GOT3 (cell line): ENCODE measurements around the gene MBNL1.
"Not testable (repeated sequence)": the region's sequence is repeated elsewhere in the genome, so short reads cannot be mapped to it uniquely, and the experiment has no call there.

ENCODE experiments used
- DNase-seq: peaks from one replicate; lab custom pipeline; 2025; ENCODE audit warnings: mixed read lengths; lab: John Stamatoyannopoulos, UW

Gene MBNL1

DNA sequence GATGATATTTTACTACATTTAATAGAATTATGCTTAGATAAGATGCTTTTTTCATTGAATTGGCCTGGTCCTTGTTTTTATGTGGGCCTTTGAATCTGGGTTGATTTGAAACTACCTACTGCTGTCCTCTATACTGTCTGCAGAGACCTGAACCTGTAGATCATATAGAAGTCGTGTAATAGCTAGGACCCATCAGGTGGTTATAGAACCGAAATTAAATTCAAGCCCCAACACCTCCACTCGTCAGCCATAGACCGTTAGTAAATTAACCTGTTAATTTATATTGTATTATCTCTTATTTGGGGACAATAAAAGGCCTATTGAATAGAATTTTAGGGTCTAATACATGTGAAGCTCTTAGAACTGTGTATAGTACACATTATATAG is 108.4 kb downstream of the MBNL1 start:
- no peak for DNase-seq

DNA sequence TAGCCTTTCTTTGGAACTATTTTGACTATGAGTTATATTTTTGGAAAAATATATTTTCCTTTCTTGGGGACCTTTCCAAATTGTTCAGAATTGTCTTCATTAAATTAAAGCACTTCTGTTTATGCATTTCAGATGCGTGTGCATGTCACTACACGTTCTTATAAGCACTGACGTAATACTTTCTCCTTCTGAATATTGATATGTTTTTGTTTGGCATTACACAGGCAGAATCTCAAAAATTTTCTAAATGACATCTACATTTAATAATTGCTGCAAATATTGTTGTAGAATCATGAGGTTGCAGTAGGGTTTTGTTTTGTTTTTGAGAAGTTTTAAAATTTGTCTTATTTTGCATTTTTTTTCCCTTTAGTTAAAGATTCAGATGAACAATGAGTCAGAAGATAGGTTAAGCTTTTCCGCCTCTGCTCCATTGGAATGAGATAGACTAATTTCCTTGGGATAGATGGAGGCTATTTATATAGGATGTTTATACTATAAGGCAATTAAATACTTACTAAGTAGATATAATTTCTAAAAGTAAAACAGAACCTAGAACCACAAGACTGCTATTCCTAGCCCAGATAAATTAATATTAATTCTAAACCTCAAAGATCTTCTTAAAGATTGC is 110.8 kb downstream of the MBNL1 start:
- no peak for DNase-seq

DNA sequence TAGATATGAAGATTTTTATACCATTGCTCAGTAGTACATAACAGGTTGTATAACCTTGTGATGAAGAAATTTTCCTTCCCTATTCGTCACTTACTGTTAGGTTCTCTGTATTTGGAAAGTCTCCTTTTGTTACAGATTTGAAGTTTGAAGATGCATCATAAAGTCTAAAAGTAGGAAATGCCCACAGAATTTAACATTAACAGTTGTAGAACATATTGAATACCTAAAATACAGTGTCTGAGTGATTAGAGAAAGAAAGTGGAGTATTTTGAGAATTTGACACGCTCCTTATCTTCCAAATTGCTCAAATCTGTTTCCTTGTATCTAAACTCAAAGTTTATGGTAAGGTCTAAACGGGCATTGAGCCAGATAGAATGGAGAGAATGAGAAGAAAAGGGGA is 111.3 kb downstream of the MBNL1 start:
- DNase-seq = no peak

DNA sequence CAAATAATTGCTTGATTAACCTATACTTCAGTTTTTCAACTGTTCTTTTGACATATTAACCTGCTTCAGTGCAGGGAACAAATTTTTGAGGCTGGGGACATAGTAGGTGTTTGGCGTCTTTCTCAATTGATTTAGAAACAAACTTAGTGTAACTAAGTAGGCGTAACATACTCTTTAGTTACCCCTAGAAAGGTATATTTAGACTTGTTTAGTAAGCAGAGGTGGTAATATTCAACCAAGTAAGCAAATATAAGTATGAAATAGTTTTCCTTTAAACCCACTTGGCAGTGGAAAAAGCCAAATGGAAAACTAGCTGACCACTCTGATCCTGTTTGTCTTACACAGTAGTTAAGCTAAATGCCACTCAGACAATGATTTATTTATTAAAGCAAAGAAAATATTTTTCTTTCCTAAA is 113.2 kb downstream of the MBNL1 start:
- DNase-seq = no peak

DNA sequence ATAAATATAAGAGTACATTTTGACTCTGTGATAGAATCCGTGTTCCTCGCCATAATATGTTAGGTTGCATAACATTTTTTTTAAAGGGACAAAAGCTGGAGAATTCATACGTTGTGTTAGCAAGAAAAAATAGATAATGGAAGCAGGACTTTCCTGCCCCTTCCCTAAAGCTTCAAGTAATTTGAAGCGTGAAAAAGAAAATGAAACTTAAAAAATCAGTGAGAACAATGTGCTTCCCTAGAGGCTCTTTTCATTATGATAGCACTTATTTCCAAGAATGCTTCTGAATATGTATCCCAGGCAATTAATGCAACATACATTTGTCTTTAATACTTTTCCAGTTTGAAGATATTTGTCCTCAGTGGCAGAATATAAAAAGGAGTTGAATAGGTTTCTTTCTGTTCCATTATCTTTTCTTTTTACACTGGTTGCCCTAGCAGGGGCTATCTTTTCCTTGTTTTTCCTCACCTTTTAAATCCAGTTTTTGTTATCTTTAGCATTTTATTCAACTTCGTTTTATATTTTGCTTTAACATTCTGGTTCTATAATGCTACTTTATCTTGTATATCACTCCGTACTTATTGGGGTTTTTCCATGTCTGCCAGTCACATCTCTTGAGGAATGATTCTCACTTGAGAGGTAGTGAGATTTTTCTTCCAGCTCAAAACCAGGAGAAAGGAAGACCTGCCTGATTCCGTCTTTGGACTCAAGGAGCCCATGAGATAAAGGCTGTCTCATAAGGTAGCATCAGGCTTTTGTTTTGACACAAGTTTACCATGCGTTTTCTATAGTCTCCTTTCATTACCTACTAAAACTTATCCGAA is 113.8 kb downstream of the MBNL1 start:
- no peak for DNase-seq

DNA sequence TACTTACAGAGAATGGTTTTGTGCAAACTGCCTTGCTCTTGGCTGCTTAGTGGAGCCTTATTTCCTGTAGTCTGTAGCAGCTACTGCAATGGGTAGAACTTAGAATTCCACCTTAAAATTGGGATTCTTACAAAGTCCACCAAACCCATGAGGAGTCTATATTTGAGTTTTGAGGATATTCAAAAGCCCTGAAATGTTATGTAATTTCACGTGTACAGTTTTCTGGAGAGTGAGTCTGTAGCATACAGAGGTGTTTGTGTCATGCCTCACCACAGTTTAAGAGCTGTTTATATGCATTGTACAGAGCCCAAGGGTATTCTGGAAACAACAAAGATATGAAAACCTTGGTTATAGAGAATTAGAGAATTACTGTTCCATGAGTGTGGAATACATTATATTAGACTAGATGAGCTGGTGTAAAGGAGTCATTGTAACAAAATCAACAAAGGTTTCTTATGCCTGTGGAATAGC is 114.4 kb downstream of the MBNL1 start:
- DNase-seq = no peak

DNA sequence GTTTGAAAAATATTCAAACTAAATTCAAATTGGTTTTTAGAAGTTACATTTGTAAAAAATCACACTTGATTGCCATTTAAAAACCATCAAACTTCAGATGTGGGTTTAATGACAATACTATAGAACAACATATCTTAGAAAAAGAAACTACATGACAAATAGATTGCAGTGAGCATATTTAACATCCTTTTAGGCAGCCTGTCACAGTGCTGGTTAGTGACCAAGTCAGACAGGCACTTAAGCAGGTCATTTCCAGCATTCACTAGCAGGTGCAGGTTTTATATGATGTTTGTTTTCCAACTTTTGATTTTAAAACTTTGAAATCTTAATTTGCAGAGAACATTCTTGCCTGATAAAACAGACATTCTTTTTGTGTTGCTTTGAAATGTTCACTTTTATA is 115.7 kb downstream of the MBNL1 start:
- DNase-seq = no peak

DNA sequence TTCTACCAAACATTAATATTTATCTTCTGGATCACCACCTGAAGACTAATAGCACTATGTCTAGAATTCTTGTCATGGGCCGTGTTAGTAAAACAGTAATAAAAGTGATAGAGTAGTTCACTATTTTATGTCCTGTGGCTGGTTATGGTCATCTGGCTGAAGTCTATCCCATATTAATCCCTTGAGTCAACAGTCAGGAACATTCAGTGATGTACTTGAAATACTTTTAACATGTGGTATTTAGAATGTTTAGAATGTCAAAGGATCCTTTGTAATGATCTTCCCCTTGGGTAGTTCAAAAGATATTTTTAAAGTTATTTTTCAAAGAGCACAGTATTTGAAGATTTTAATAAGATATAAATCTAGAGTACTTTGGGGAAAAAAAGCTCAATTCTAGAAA is 117.0 kb downstream of the MBNL1 start:
- no peak for DNase-seq

DNA sequence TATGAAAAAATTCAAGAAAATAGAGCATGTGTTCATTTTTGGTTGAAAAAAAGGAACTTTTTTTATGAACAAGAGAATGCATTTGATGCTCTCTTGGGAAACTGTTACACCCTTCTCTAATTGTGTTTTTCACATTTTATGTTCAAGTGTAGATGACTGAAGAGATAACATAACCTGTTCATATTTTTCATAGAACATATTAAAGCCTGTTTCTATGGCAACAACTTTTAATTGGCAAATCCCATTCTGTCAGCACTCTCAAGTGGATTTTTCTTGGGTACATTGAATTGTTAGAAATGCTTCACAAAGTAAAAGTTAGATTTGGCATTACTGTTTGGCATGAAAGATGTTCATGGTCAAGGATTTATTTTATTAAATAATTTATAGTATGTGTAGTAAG is 117.5 kb downstream of the MBNL1 start:
- no peak for DNase-seq

DNA sequence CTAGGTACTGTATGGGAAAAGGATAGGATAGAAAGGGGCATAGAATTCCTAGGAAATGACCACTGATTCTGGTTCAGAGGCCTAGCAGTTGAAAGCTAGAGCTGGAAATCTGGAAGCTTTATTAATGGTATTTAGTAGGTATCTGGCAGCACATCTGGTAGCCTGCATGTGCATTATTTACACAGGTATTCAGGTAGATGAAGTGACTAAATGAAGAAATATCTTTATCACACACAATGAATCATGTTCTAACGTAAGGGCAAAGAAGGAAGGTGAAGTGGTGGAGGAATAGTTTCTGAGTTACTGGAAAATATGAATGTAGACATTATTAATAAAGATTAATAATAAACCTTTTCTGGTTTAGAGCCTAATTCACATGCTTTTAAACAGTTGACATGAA is 119.9 kb downstream of the MBNL1 start:
- DNase-seq = no peak

DNA sequence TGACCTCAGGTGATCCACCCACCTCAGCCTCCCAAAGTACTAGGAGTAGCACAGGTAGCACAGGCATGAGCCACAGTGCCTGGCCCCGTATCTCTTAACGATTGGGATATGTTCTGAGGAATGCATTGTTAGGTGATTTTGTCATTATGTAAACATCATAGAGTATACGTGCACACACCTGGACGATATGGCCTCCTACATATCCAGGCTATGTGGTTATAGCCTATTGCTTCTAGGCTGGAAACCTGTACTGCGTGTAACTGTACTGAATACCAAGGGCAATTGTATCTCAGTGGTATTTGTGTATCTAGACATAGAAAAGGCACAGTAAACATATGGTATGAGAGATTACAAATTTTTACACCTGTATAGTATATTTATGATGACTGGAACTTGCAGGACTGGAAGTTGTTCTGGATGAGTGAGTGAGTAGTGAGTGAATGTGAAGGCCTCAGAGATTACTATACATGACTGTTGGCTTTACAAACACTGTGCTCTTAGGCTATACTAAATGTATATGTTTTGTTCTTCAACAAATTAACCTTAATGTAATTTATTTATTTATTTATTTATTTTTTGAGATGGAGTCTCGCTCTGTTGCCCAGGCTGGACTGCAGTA is 120.7 kb downstream of the MBNL1 start:
- DNase-seq = no peak

DNA sequence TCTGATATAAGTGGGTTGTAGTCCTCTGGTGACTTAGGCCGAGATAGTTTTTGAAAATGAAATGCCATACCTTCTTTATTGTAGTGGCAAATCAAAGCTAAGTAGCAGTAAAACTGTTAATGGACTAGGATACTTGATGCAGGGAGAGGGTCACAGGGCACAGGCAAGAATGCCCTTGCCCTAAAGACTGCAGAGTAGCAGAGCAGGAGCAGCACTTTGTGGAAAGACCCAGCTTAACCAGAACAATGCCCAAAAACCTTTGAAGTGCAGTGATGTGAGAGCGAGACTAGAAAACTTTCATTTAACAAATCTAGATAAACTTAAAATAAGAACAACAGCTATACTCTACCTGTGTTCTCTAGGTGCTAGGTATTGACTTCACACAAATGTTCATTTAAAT is 121.9 kb downstream of the MBNL1 start:
- DNase-seq = no peak

DNA sequence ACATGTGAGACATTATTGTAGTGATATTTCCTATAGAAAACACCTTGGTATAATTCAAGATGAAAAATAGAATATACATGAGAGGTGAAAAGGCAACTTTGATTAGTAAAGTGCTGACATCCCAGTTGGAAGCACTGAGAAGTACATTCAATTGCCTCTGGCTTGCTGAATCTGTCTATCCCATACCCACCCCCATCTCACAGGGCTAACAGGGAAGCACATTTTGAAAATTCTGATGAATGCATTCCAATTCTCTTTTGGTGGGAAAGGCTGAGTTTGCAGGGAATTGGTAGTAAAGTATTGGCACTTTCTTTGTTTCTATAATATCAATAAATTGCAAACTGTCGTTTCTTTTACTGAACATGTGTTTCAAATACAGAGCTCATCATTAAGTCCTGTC is 122.9 kb downstream of the MBNL1 start:
- no peak for DNase-seq

DNA sequence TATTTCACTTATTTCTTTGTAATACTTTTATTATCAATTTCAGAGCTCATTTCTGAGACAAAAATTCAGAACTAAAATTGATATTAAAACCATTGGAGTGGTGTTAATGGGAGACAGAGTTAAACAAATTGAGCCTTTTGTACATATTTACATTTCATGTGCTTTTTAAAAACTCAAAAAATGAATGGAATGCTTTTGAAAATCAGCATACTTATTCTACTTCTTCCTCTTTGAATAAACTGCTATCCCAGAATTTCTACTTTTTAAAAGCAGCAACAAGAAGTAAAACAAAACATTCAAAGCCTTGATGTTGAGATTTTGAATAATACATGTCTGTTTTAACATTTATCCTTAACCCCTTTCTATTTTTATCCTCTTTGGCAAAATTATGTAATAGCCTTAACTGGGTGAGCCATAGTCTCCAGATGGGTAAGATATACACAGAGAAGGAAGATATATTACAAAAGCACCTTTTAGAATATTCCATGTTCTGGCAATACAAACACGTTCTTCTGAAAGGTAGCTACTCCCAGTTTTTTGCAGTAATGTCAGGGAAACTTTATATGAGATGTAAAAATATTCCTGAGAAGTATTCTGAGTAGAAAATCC is 123.6 kb downstream of the MBNL1 start:
- DNase-seq = no peak

DNA sequence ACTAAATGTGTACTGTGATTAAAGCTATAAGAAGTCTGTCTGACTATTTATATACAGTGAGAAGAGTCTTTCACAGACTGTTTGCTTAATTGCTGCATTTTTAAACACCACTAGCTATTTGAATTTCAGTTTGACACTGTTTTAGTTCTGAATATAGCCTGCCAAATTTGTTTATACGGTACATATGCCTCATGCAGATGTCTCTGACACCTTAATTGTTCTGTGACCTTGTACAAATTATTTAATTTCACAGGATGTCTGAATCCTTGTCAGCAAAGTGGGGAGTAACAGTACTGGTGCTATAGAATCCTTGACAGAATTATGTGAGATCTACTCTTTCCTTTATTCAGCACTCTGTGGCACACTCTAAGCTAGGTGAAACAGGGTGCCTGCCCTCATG is 125.5 kb downstream of the MBNL1 start:
- DNase-seq = no peak

DNA sequence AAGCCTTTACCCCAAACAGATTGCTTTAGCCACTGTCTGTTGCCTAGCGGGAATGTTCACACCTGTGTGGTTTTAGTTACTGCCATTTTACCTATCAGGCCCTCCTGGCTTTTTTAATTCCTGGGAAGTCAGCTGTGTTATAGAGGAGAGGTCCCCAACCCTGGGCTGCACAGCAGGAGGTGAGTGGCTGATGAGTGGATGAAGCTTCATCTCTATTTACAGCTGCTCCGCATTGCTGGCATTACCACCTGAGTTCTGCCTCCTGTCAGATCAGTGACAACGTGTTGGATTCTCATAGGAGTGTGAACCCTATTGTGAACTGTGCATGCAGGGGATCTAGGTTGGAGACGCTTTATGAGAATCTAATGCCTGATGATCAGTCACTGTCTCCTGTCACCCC is 127.0 kb downstream of the MBNL1 start:
- no peak for DNase-seq

DNA sequence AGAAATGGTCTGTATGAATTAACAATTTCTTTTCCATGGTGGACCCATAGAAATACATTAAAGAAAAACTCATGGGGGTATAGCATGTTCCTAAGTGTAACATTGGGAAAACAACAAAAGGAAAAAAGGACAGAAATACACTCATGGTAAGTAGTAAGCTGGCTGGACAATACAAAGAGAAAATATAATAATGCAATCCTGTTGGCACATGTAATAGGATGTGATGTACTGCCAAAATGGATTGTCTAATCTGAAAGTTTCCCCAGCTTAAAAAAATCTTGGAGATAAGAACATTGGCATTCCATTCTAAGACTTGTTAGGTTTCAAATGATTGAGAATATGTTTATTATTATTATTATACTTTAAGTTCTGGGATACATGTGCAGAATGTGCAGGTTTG is 128.1 kb downstream of the MBNL1 start:
- DNase-seq = no peak

DNA sequence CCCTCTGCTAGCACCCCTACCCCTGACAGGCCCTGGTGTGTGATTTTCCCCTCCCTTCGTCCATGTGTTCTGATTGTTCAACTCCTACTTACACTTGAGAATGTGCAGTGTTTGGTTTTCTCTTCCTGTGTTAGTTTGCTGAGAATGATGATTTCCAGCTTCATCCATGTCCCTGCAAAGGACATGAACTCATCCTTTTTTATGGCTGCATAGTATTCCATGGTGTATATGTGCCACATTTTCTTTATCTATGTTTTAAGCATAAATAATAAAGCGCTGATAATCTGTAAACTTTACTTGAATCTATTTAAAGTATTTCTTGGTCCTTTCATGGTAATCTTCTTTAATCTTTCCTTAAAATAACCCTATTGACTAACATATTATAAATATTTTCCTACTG is 128.6 kb downstream of the MBNL1 start:
- not testable (repeated sequence) for DNase-seq

DNA sequence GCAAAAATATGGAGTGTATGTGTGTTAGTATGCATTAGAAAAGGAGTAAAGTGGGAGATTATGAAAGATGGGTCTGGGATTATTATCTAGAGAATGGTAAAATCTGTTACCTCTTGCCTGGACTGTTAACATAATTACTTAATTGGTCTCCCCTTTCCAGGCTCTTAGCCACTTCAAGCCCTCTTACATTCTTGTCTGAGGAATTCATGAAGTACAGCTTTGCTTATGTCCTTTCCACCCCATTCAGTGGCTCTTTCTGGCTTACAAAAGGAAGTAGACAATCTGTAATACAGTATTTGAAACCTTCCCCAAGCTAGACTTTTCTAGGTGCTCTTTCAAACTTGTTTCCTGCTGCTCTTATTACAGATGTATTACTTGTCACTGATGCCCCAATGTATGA is 129.8 kb downstream of the MBNL1 start:
- no peak for DNase-seq

DNA sequence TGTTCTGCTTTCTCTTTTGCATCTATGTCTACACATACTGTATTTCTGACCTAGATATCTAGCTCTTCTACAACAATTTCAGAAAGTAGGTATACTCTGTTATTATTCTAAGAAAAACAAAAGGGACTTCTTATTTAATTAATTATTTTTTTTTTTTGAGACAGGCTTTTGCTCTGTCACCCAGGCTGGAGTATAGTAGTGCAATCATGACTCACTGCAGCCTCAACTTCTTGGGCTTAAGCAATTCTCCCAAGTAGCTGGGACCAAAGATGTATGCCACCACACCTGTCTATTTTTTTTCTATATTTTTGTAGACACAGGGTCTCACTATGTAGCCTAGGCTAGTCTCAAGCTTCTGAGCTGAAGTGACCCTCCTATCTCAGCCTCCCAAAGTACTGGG is 130.6 kb downstream of the MBNL1 start:
- no peak for DNase-seq

DNA sequence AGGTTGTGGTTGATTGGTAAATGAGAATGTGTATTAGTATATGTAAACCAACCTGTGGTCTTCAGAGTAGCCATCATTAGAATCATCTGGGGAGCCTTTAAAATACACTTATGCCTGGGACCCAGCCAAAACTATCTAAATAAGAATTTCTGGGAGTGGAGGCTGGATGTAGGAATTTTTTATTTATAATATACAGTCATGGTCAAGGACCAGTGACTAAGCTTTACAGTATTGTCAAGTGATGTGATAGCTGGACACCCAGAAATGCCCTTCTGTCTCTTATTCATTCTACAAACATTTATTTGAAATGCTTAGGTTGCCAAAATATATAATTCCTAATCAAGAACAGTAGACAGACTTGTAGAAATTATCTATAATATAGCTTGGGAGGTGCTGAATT is 132.2 kb downstream of the MBNL1 start:
- DNase-seq = no peak

DNA sequence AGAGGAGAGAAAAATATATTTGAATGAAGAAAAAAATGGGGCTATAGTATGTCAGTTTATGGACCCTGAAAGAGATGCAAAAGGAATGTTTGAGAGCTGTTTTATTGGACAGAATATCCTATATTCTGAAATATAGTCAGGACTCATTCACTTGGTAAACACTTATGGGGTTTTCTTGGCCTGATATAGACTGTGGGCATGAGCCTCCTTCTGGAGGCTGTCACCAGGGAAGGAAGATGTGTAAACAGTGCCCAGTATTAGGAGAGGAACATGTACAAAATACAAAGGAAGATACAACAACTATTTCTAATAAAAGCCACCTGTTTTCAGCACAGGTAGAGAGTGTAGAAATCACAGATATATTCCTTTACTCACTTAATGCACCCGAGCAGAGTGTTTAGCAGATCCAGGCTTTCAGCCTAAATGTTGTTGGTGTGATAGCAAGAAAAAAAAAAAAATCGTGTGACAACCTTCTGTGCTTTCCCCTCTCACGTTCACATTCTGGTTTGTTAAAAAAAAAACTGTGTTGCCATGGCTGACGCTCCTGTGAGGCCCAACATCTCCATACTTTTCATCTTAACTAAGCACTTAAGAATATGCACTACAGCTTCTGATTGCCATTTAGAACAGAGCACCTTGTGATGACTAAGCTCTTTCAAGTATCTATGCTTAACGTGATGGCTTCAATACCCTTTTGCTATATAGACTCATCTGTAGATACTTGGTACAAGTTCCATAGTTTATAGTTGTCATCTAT is 134.1 kb downstream of the MBNL1 start:
- DNase-seq = no peak
